CD14-positive monocyte (primary cell): Measurements from ENCODE around the gene SDK1. TPM values are rescaled to one million over a fixed set of nuclear protein-coding genes. Genes with fewer than 3 reads are reported as not detected.

ENCODE experiments used
- DNase-seq, 3 donors: peaks; one replicate each; pipeline ENCODE4 v3.0.0-alpha.2; 2011 to 2022
- H2AFZ ChIP-seq: 2 replicates; pipeline ENCODE4 v1.6.0; 2012; ENCODE audit warnings: mild to moderate bottlenecking, low read depth, low read length, inconsistent platforms; ENCODE audit not compliant: insufficient read depth, poor library complexity, severe bottlenecking
- H3K27ac ChIP-seq, 2 donors: 1 replicate in 1 of 2; 2 replicates in 1 of 2; pipeline ENCODE4 v1.5.1; 2012 to 2013; ENCODE audit warnings: low read length in 2 of 2, control low read depth in 1 of 2, inconsistent platforms in 1 of 2, low read depth in 1 of 2, mild to moderate bottlenecking in 1 of 2
- H3K27me3 ChIP-seq, 2 donors: one replicate each; pipeline versions ENCODE4 v1.6.0 to v1.6.1; 2011 to 2013; ENCODE audit warnings: low read length in 2 of 2; ENCODE audit not compliant: control insufficient read depth in 2 of 2, insufficient read depth in 2 of 2
- H3K36me3 ChIP-seq, 2 donors: replicated peaks in 1 of 2; 1 replicate in 1 of 2; 2 replicates in 1 of 2; pipeline versions ENCODE4 v1.5.1 to v1.6.1; 2012 to 2013; ENCODE audit warnings: low read length in 2 of 2, control low read depth in 1 of 2, inconsistent platforms in 1 of 2, mild to moderate bottlenecking in 1 of 2; ENCODE audit not compliant: insufficient read depth in 2 of 2, control insufficient read depth in 1 of 2
- H3K4me1 ChIP-seq, 2 donors: 1 replicate in 1 of 2; 2 replicates in 1 of 2; pipeline versions ENCODE4 v1.5.1 to v1.6.1; 2012 to 2013; ENCODE audit warnings: low read length in 2 of 2, control low read depth in 1 of 2, inconsistent platforms in 1 of 2, mild to moderate bottlenecking in 1 of 2, moderate library complexity in 1 of 2; ENCODE audit not compliant: insufficient read depth in 2 of 2, control insufficient read depth in 1 of 2
- H3K4me2 ChIP-seq: replicated peaks from 2 replicates; pipeline ENCODE3; 2012; ENCODE audit warnings: low read length, moderate library complexity, mild to moderate bottlenecking; ENCODE audit not compliant: poor library complexity, severe bottlenecking; ENCODE audit errors: extremely low read depth
- H3K4me3 ChIP-seq, 3 experiments: fragments of 200-600 bp in 1 of 3; sonication (generic) in 1 of 3; replicated peaks in 1 of 3; 1 replicate in 2 of 3; 2 replicates in 1 of 3; pipeline ENCODE4 v1.5.1; 2011 to 2013; ENCODE audit warnings: low read length in 3 of 3, mild to moderate bottlenecking in 3 of 3, control low read depth in 2 of 3, low read depth in 2 of 3, inconsistent platforms in 1 of 3, moderate library complexity in 1 of 3
- H3K79me2 ChIP-seq: 2 replicates; pipeline ENCODE4 v1.6.0; 2012; ENCODE audit warnings: mild to moderate bottlenecking, control low read depth, inconsistent platforms, low read length, moderate library complexity; ENCODE audit not compliant: insufficient read depth
- H3K9ac ChIP-seq: 2 replicates; pipeline ENCODE4 v1.6.0; 2017; ENCODE audit warnings: low read length, mild to moderate bottlenecking; ENCODE audit not compliant: insufficient read depth, poor library complexity, severe bottlenecking
- H3K9me3 ChIP-seq, 2 donors: replicated peaks in 1 of 2; 1 replicate in 1 of 2; 2 replicates in 1 of 2; pipeline versions ENCODE4 v1.5.1 to v1.6.1; 2012 to 2013; ENCODE audit warnings: low read length in 2 of 2, control low read depth in 1 of 2; ENCODE audit not compliant: control insufficient read depth in 1 of 2, insufficient read depth in 1 of 2
- H4K20me1 ChIP-seq: 2 replicates; pipeline ENCODE4 v1.6.0; 2012; ENCODE audit warnings: mild to moderate bottlenecking, low read length, control low read depth, moderate library complexity; ENCODE audit not compliant: insufficient read depth
- H3K27ac Mint-ChIP-seq, 7 donors: one replicate each; pipeline ENCODE4 v1.8.0; 2020; ENCODE audit warnings: mild to moderate bottlenecking in 7 of 7, mixed read lengths in 7 of 7, moderate library complexity in 6 of 7, inconsistent platforms in 2 of 7
- H3K27me3 Mint-ChIP-seq, 3 donors: one replicate each; pipeline ENCODE4 v1.8.0; 2021 to 2022; ENCODE audit warnings: low read depth in 3 of 3, mild to moderate bottlenecking in 3 of 3, mixed read lengths in 3 of 3, moderate library complexity in 3 of 3, inconsistent platforms in 1 of 3
- H3K36me3 Mint-ChIP-seq, 2 donors: one replicate each; pipeline ENCODE4 v1.8.0; 2020; ENCODE audit warnings: mixed read lengths in 2 of 2, inconsistent platforms in 1 of 2, mild to moderate bottlenecking in 1 of 2
- H3K4me1 Mint-ChIP-seq: one replicate; pipeline ENCODE4 v1.8.0; 2020; ENCODE audit warnings: mild to moderate bottlenecking, mixed read lengths
- H3K4me3 Mint-ChIP-seq, 2 donors: one replicate each; pipeline ENCODE4 v1.8.0; 2020; ENCODE audit warnings: mild to moderate bottlenecking in 2 of 2, mixed read lengths in 2 of 2, moderate library complexity in 1 of 2
- H3K9me3 Mint-ChIP-seq, 7 donors: one replicate each; pipeline ENCODE4 v1.8.0; 2020 to 2022; ENCODE audit warnings: mixed read lengths in 7 of 7, mild to moderate bottlenecking in 6 of 7, moderate library complexity in 6 of 7, inconsistent platforms in 2 of 7
- WGBS: methylation state at CpG from one replicate; pipeline ENCODE4 v1.1.5; 2013; ENCODE audit warnings: missing lambda C conversion rate; ENCODE audit not compliant: insufficient coverage; 5-methylcytosine and 5-hydroxymethylcytosine counted together
- intact Hi-C, 2 donors: fragments of 100-400 bp; cut with micrococcal nuclease; formaldehyde crosslinking; loops; one replicate each; pipeline versions ENCODE4 v1.15.0 to v1.15.1; 2023
- polyA plus RNA-seq, 3 donors: library from polyadenylated mRNA; depleted of rRNA in 1 of 3; unstranded in 2 of 3; stranded (reverse) in 1 of 3; fragments of 300-500 nt in 2 of 3; fragments of >200 nt in 1 of 3; fragmentation: Illumina TruSeq in 2 of 3; gene quantifications; 1 replicate in 2 of 3; 2 replicates in 1 of 3; pipeline ENCODE4 v1.2.3, GENCODE V29; 2012 to 2021
- TF ChIP-seq, protein P1 (sequence below): fragments of 200-600 bp; IDR thresholded peaks from one replicate; pipeline ENCODE4 v1.8.0; 2022; ENCODE audit warnings: antibody characterized with exemption, mild to moderate bottlenecking

SDK1 gene
- polyA plus RNA-seq, 3 donors: 0.01 TPM; not detected in 2

DNA sequence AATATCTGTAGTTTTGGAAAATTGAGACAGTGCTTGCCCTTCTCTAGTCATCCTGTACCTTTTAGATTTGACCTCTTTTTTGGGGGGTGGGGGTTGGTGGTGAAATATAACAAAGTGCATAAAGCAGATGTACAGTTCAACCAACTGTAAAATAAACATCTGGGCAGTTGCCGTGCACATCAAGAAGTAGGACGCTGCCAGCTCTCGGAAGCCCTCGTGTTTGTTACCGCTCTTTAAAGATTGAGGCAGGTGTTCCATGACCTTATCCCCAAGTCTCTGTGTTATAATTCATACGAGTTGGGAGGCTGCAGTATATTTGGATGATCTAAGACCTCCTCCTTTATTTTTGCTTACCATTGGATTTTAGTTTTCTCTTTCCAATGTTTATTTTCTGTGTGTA, 55.1 kb downstream of the SDK1 start:
- no peak overlapping the region for H3K4me3 ChIP-seq
- Mint-ChIP-seq H3K4me1 (no peaks in the 10 kb centered on the region), H3K27ac (no peak overlapping the region), H3K4me3 (no peak overlapping the region), H3K27me3 (peaks cover 3 to 4% (median 4%) of the 10 kb centered on the region in 3 donors), H3K9me3 (peaks cover 0 to 9% (median 0%) of the 10 kb centered on the region in 7 donors), H3K36me3 (no peaks in the 10 kb centered on the region)
- TF ChIP-seq, protein P1, sequence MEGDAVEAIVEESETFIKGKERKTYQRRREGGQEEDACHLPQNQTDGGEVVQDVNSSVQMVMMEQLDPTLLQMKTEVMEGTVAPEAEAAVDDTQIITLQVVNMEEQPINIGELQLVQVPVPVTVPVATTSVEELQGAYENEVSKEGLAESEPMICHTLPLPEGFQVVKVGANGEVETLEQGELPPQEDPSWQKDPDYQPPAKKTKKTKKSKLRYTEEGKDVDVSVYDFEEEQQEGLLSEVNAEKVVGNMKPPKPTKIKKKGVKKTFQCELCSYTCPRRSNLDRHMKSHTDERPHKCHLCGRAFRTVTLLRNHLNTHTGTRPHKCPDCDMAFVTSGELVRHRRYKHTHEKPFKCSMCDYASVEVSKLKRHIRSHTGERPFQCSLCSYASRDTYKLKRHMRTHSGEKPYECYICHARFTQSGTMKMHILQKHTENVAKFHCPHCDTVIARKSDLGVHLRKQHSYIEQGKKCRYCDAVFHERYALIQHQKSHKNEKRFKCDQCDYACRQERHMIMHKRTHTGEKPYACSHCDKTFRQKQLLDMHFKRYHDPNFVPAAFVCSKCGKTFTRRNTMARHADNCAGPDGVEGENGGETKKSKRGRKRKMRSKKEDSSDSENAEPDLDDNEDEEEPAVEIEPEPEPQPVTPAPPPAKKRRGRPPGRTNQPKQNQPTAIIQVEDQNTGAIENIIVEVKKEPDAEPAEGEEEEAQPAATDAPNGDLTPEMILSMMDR: no peak
- H3K79me2 ChIP-seq: no peaks in the 10 kb centered on the region
- H2AFZ ChIP-seq: no peak overlapping the region
- intact Hi-C loops: no loop called here
- no peak overlapping the region for H3K9ac ChIP-seq
- WGBS: 90% methylated on average over 5 of the region's 6 CpGs
- no peak overlapping the region for H3K4me2 ChIP-seq
- H3K9me3 ChIP-seq: no peaks in the 10 kb centered on the region
- no peaks in the 10 kb centered on the region for H3K27me3 ChIP-seq
- H4K20me1 ChIP-seq: no peaks in the 10 kb centered on the region
- DNase-seq: no peak
- no peaks in the 10 kb centered on the region for H3K36me3 ChIP-seq
- no peaks in the 10 kb centered on the region for H3K4me1 ChIP-seq
- H3K27ac ChIP-seq: no peak overlapping the region

DNA sequence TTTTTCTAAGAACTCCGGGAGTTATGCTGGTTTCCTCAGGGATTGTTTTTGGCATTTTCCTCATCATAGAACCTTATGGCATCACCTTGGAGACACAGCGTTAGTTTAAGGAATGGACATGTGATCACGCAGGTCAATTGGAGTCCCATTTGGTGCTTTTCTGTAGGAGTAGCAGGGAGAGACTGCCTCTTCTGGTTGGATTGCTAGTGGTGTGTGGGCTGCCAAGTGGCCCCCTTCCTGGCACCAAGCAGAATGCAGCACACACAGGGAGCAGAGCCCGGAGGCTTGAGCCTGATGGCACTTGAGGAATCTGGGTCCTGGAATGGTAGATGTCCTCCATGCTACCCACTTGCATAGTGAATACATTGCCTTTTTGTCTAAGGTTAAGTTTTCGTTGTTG, 57.9 kb downstream of the SDK1 start:
- Mint-ChIP-seq H3K4me3 (no peak overlapping the region), H3K4me1 (no peaks in the 10 kb centered on the region), H3K36me3 (no peaks in the 10 kb centered on the region), H3K9me3 (peaks cover 0 to 6% (median 0%) of the 10 kb centered on the region in 7 donors), H3K27ac (no peak overlapping the region), H3K27me3 (peaks cover 1 to 5% (median 5%) of the 10 kb centered on the region in 3 donors)
- Histone ChIP-seq H3K4me1 (no peaks in the 10 kb centered on the region), H2AFZ (no peak overlapping the region), H3K79me2 (no peaks in the 10 kb centered on the region), H4K20me1 (no peaks in the 10 kb centered on the region), H3K9ac (no peak overlapping the region), H3K4me3 (no peak overlapping the region), H3K27me3 (no peaks in the 10 kb centered on the region), H3K9me3 (no peaks in the 10 kb centered on the region), H3K27ac (no peak overlapping the region), H3K36me3 (no peaks in the 10 kb centered on the region), H3K4me2 (no peak overlapping the region)
- 94% methylated on average over 3 of the region's 5 CpGs for WGBS
- no peak for DNase-seq
- TF ChIP-seq, protein P1: no peak
- intact Hi-C loops: no loop called here
